Body of pancreas (tissue), 4 donors: Measurements from ENCODE around the gene AFF4. TPM values are rescaled to one million over a fixed set of nuclear protein-coding genes. Genes with fewer than 3 reads are reported as not detected.
"Not testable (repeated sequence)": the region's sequence is repeated elsewhere in the genome, so short reads cannot be mapped to it uniquely, and the experiment has no call there.

Experiments
- ATAC-seq: fragments of 150-250 bp; one replicate; pipeline ENCODE4 v1.9.1; 2016
- DNase-seq, 4 donors: peaks; one replicate each; pipeline ENCODE4 v3.0.0-alpha.2; 2019
- H3K27ac ChIP-seq, 4 donors: fragments of 200-600 bp; sonication (generic); 1 replicate in 3 of 4; 2 replicates in 1 of 4; pipeline versions ENCODE4 v1.5.1 to v1.6.1; 2016 to 2019; ENCODE audit warnings: mild to moderate bottlenecking in 1 of 4, mixed read lengths in 1 of 4, moderate library complexity in 1 of 4
- H3K27me3 ChIP-seq, 2 donors: fragments of 200-600 bp; sonication (generic); one replicate each; pipeline ENCODE4 v1.6.0; 2016; ENCODE audit warnings: mild to moderate bottlenecking in 1 of 2
- H3K36me3 ChIP-seq, 2 donors: fragments of 200-600 bp; sonication (generic); replicated peaks in 1 of 2; 2 replicates each; pipeline ENCODE4 v1.5.1; 2016; ENCODE audit warnings: low read depth in 2 of 2; ENCODE audit not compliant: insufficient read depth in 1 of 2
- H3K4me1 ChIP-seq: fragments of 200-600 bp; sonication (generic); one replicate; pipeline ENCODE4 v1.6.0; 2016
- H3K4me3 ChIP-seq, 2 donors: fragments of 200-600 bp; sonication (generic); 1 replicate in 1 of 2; 2 replicates in 1 of 2; pipeline ENCODE4 v1.5.1; 2016 to 2019
- H3K9me3 ChIP-seq, 3 donors: fragments of 200-600 bp; sonication (generic); 1 replicate in 2 of 3; 2 replicates in 1 of 3; pipeline ENCODE4 v1.5.1; 2016
- CTCF ChIP-seq, 7 experiments: fragments of 450-650 bp in 4 of 7; fragments of 200-600 bp in 3 of 7; sonication (generic) in 3 of 7; IDR thresholded peaks; one replicate each; pipeline ENCODE4 v1.5.1; 2016 to 2019; ENCODE audit warnings: antibody characterized with exemption in 7 of 7
- POLR2A ChIP-seq, 3 donors: fragments of 450-650 bp; IDR thresholded peaks; one replicate each; pipeline ENCODE4 v1.6.1; 2016; ENCODE audit warnings: antibody characterized with exemption in 3 of 3, mild to moderate bottlenecking in 2 of 3
- WGBS, 2 donors: methylation state at CpG; one replicate each; pipeline ENCODE4 v1.1.5; 2017; 5-methylcytosine and 5-hydroxymethylcytosine counted together
- intact Hi-C: fragments of 100-400 bp; cut with DNase I; formaldehyde crosslinking; loops from one replicate; pipeline ENCODE4 v1.15.1; 2023
- total RNA-seq, 2 donors: library from RNA; depleted of rRNA; stranded (reverse); fragments of >200 nt; gene quantifications; one replicate each; pipeline ENCODE4 v1.1.0, GENCODE V29; 2016

Gene AFF4
- total RNA-seq, 2 donors from 2014 or later: 31.4 to 32.3 TPM

GRCh38 chr5:132996307-132996706, 32.9 kb upstream of the AFF4 start:
- TF ChIP-seq POLR2A (IDR thresholded peaks at IDR 0.05): no peak
- no peak for TF ChIP-seq CTCF (IDR thresholded peaks at IDR 0.05)
- DNase-seq: no peak
- no peaks in the 10 kb centered on the region for H3K9me3 ChIP-seq
- no peaks in the 10 kb centered on the region for H3K27me3 ChIP-seq
- no peak overlapping the region for H3K4me3 ChIP-seq
- WGBS, 2 donors: 78 to 94% methylated on average over 1 of the region's 1 CpG
- no peak overlapping the region for H3K27ac ChIP-seq
- H3K36me3 ChIP-seq: no peaks in the 10 kb centered on the region
- no peaks in the 10 kb centered on the region for H3K4me1 ChIP-seq
- no peak for ATAC-seq
- intact Hi-C loops: no loop called here

GRCh38 chr5:132987531-132988408, 24.3 kb upstream of the AFF4 start:
- intact Hi-C loops: no loop called here
- ATAC-seq (no peak), DNase-seq (no peak)
- Histone ChIP-seq H3K27ac (no peak overlapping the region), H3K4me3 (no peak overlapping the region), H3K27me3 (no peaks in the 10 kb centered on the region), H3K36me3 (no peaks in the 10 kb centered on the region), H3K9me3 (no peaks in the 10 kb centered on the region), H3K4me1 (no peaks in the 10 kb centered on the region)
- no peak for TF ChIP-seq POLR2A (IDR thresholded peaks at IDR 0.05)
- WGBS, 2 donors: 85 to 86% methylated on average over 28 of the region's 28 CpGs

GRCh38 chr5:132982971-132983370, 19.5 kb upstream of the AFF4 start:
- H3K27ac ChIP-seq, H3K27me3 ChIP-seq, DNase-seq, H3K9me3 ChIP-seq, ATAC-seq, H3K4me1 ChIP-seq, H3K4me3 ChIP-seq, intact Hi-C loops, H3K36me3 ChIP-seq: not testable (repeated sequence)
- WGBS, 2 donors: 80 to 94% methylated on average over 3 to 12 of the region's 30 CpGs

GRCh38 chr5:132981288-132981687, 17.9 kb upstream of the AFF4 start:
- Histone ChIP-seq H3K27me3 (no peaks in the 10 kb centered on the region), H3K4me3 (no peak overlapping the region), H3K9me3 (no peaks in the 10 kb centered on the region), H3K4me1 (no peaks in the 10 kb centered on the region), H3K27ac (no peak overlapping the region), H3K36me3 (no peaks in the 10 kb centered on the region)
- intact Hi-C loops: no loop called here
- no peak for DNase-seq
- WGBS, 2 donors: 84 to 93% methylated on average over 3 of the region's 3 CpGs
- no peak for TF ChIP-seq POLR2A (IDR thresholded peaks at IDR 0.05)
- no peak for TF ChIP-seq CTCF (IDR thresholded peaks at IDR 0.05)
- no peak for ATAC-seq

- no peak overlapping the region for H3K27ac ChIP-seq
- no peaks in the 10 kb centered on the region for H3K36me3 ChIP-seq
- H3K27me3 ChIP-seq: no peaks in the 10 kb centered on the region
- intact Hi-C loops: no loop called here
- H3K9me3 ChIP-seq: no peaks in the 10 kb centered on the region
- DNase-seq (no peak), ATAC-seq (no peak)
- WGBS, 2 donors: 61 to 66% methylated on average over 2 of the region's 2 CpGs
- no peaks in the 10 kb centered on the region for H3K4me1 ChIP-seq
- H3K4me3 ChIP-seq: no peak overlapping the region
- no peak for TF ChIP-seq CTCF (IDR thresholded peaks at IDR 0.05)
- no peak for TF ChIP-seq POLR2A (IDR thresholded peaks at IDR 0.05)
Measured at GRCh38 chr5:132979976-132980375, 16.5 kb upstream of the AFF4 start.
